GM12878 (cell line): ENCODE data around the gene EXPH5. TPM values are rescaled to one million over a fixed set of nuclear protein-coding genes. Genes with fewer than 3 reads are reported as not detected.
A peak's percentile ranks its signal among the peaks of the same experiment; 100 is the strongest.

ENCODE experiments used
- BMI1 ChIP-seq: fragments of 450-650 bp; IDR thresholded peaks from 2 replicates; pipeline ENCODE4 v1.6.1; 2016; ENCODE audit warnings: mild to moderate bottlenecking, moderate library complexity, borderline replicate concordance
- DPF2 ChIP-seq: fragments of 450-650 bp; IDR thresholded peaks from 2 replicates; pipeline ENCODE4 v1.6.1; 2017; ENCODE audit warnings: mild to moderate bottlenecking
- EP300 ChIP-seq, 2 experiments: fragments of 150-350 bp in 1 of 2; IDR thresholded peaks; 2 replicates each; pipeline ENCODE4 v1.6.1; 2011 to 2012; ENCODE audit warnings: low read depth in 2 of 2, low read length in 2 of 2, borderline replicate concordance in 1 of 2, improper control_type of control experiment in 1 of 2, inconsistent platforms in 1 of 2; ENCODE audit not compliant: control insufficient read depth in 1 of 2
- ETV6 ChIP-seq, 2 experiments: fragments of 450-650 bp in 1 of 2; IDR thresholded peaks in 1 of 2; conservative IDR thresholded peaks in 1 of 2; 2 replicates each; pipeline ENCODE4 v1.6.1; 2014; ENCODE audit warnings: antibody characterized with exemption in 1 of 2, borderline replicate concordance in 1 of 2, low read depth in 1 of 2, mild to moderate bottlenecking in 1 of 2, moderate library complexity in 1 of 2
- FOS ChIP-seq: IDR thresholded peaks from 3 replicates; pipeline ENCODE4 v1.6.1; 2011; ENCODE audit warnings: borderline replicate concordance; ENCODE audit not compliant: insufficient read length; ENCODE audit errors: extremely low read depth
- HCFC1 ChIP-seq: fragments of 150-350 bp; IDR thresholded peaks from 2 replicates; pipeline ENCODE4 v1.6.1; 2014; ENCODE audit warnings: low read length
- HSF1 ChIP-seq: fragments of 150-350 bp; IDR thresholded peaks from 2 replicates; pipeline ENCODE4 v1.6.1; 2014; ENCODE audit warnings: mild to moderate bottlenecking, low read depth, low read length
- MEF2A ChIP-seq: IDR thresholded peaks from 2 replicates; pipeline ENCODE4 v1.6.1; 2011; ENCODE audit warnings: low read depth, mild to moderate bottlenecking, low read length, moderate library complexity; ENCODE audit not compliant: insufficient read depth
- MEF2B ChIP-seq: fragments of 450-650 bp; IDR thresholded peaks from 2 replicates; pipeline ENCODE4 v1.6.1; 2018; ENCODE audit warnings: mild to moderate bottlenecking, moderate library complexity; ENCODE audit not compliant: partially characterized antibody, poor library complexity, severe bottlenecking
- MXI1 ChIP-seq: fragments of 150-350 bp; IDR thresholded peaks from 2 replicates; pipeline ENCODE4 v1.6.1; 2011; ENCODE audit warnings: low read depth, mild to moderate bottlenecking, inconsistent platforms, low read length, improper control_type of control experiment
- MYC ChIP-seq: IDR thresholded peaks from 2 replicates; pipeline ENCODE4 v1.6.1; 2011; ENCODE audit warnings: mild to moderate bottlenecking, low read length, moderate library complexity, inconsistent platforms; ENCODE audit not compliant: insufficient read depth, insufficient replicate concordance, insufficient read length, severe bottlenecking
- NFYA ChIP-seq: IDR thresholded peaks from 2 replicates; pipeline ENCODE4 v1.6.1; 2011; ENCODE audit warnings: low read depth, mild to moderate bottlenecking, low read length, improper control_type of control experiment, borderline replicate concordance
- NFYB ChIP-seq: IDR thresholded peaks from 2 replicates; pipeline ENCODE4 v1.6.1; 2011; ENCODE audit warnings: low read depth, mild to moderate bottlenecking, low read length, improper control_type of control experiment, moderate library complexity; ENCODE audit not compliant: insufficient read depth
- PAX5 ChIP-seq: IDR thresholded peaks from 2 replicates; pipeline ENCODE4 v1.6.1; 2011; ENCODE audit warnings: low read depth, low read length, borderline replicate concordance
- POLR2AphosphoS5 ChIP-seq: IDR thresholded peaks from 2 replicates; pipeline ENCODE4 v1.6.1; 2011; ENCODE audit warnings: mild to moderate bottlenecking, low read length, inconsistent platforms
- RUNX3 ChIP-seq: IDR thresholded peaks from 2 replicates; pipeline ENCODE4 v1.6.1; 2012; ENCODE audit warnings: low read length, inconsistent platforms
- SIN3A ChIP-seq: IDR thresholded peaks from 2 replicates; pipeline ENCODE4 v1.6.1; 2012; ENCODE audit warnings: low read depth, low read length, improper control_type of control experiment
- SIX5 ChIP-seq: IDR thresholded peaks from 2 replicates; pipeline ENCODE4 v1.6.1; 2011; ENCODE audit warnings: mild to moderate bottlenecking, low read depth, low read length, moderate library complexity; ENCODE audit not compliant: severe bottlenecking
- SP1 ChIP-seq: IDR thresholded peaks from one replicate; pipeline ENCODE4 v1.6.1; 2011; ENCODE audit warnings: low read depth, low read length
- SUPT20H ChIP-seq: IDR thresholded peaks from 2 replicates; pipeline ENCODE4 v1.6.1; 2011; ENCODE audit warnings: low read depth, mild to moderate bottlenecking, low read length, moderate library complexity, borderline replicate concordance; ENCODE audit not compliant: control insufficient read depth
- ZNF592 ChIP-seq: fragments of 450-650 bp; IDR thresholded peaks from 2 replicates; pipeline ENCODE4 v1.6.1; 2017; ENCODE audit warnings: mild to moderate bottlenecking, moderate library complexity
- polyA plus RNA-seq, 11 experiments: library from polyadenylated mRNA; depleted of rRNA in 4 of 11; unstranded in 6 of 11; stranded (reverse) in 5 of 11; fragments of >200 nt; fragmentation: Nextera tagmentation in 4 of 11; fragmentation: Illumina TruSeq in 1 of 11; extraction: Ambion mirVana in 4 of 11; extraction: Trizol in 1 of 11; gene quantifications; 1 replicate in 1 of 11; 2 replicates in 10 of 11; pipeline versions ENCODE4 v1.2.1 to v1.2.3, GENCODE V29; 2011 to 2016; ENCODE audit warnings: inconsistent platforms in 2 of 11, missing spikeins in 2 of 11, low read depth in 1 of 11
- total RNA-seq, 4 experiments: library from RNA; depleted of rRNA in 3 of 4; stranded (reverse); fragments of >200 nt in 3 of 4; fragmentation: Illumina TruSeq in 1 of 4; extraction: Trizol in 1 of 4; gene quantifications; 2 replicates each; pipeline versions ENCODE4 v1.2.1 to v1.2.3, GENCODE V29; 2013 to 2021
- TF ChIP-seq, protein P1 (sequence below): IDR thresholded peaks from 2 replicates; pipeline ENCODE4 v1.6.1; 2012; ENCODE audit warnings: low read depth, low read length, improper control_type of control experiment
- TF ChIP-seq, protein P2 (sequence below): IDR thresholded peaks from 2 replicates; pipeline ENCODE4 v1.6.1; 2011; ENCODE audit warnings: low read depth, mild to moderate bottlenecking, low read length, moderate library complexity, borderline replicate concordance; ENCODE audit errors: extremely low read depth

The EXPH5 gene
- total and polyA plus RNA-seq, 10 of the 15 experiments (the other 5 are each of a cell fraction or from before 2014, with no cell fraction given), result 0.69 to 11.1 (median 4.3) TPM

DNA sequence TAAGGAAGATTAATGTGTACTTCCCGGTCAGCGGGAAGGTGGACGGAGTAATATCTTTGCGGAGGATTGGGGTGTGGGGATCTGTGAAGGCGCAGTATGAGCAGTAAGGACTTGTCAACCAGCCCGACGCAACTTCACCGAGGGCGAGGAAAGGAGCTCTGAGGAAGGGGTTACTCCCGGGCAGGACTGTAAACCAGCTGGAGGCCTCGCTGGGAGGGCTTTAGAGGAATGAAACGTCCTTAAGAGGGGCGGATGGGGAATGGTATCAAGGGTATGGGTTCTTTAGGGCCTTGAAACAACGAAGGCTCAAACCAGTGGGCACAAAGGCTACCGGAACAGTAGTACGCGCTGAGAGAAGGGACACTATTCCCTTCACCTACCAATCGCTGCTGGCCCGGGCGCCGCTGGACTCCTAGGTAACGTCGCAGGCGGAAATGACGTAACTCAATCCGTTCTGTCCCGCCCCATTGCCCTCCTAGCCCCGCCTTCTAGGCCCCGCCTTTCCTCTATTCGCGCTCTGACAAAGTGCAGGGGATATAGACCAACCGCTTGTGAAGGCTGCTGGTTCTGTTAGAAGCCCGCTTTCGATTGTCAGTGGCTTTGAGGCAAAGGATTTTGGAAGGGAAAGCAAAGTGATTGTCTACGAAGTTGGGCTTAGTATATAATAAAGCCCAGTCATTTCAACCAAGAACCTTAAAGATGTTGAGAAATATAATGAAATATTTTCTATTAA lies 126.3 kb downstream of the EXPH5 start, which contains the start of gene C11orf65 (continued):
- TF ChIP-seq RUNX3, result peak; percentile 30
- TF ChIP-seq MYC, result no peak
- TF ChIP-seq, protein P1, sequence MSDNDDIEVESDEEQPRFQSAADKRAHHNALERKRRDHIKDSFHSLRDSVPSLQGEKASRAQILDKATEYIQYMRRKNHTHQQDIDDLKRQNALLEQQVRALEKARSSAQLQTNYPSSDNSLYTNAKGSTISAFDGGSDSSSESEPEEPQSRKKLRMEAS, result no peak; the same call in 1 of the 2 replicates
- TF ChIP-seq NFYB, result peak; percentile 78
- TF ChIP-seq SUPT20H, result no peak
- TF ChIP-seq PAX5, result no peak
- peak; percentile 73; the same call in 1 of the 2 replicates for TF ChIP-seq SIN3A
- no peak for TF ChIP-seq MEF2B
- TF ChIP-seq POLR2AphosphoS5, result peak; percentile 99
- no peak for TF ChIP-seq SIX5
- TF ChIP-seq, protein P2, sequence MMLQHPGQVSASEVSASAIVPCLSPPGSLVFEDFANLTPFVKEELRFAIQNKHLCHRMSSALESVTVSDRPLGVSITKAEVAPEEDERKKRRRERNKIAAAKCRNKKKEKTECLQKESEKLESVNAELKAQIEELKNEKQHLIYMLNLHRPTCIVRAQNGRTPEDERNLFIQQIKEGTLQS, result no peak
- no peak for TF ChIP-seq DPF2
- TF ChIP-seq EP300 (IDR thresholded peaks at IDR 0.05; ENCODE audit: borderline replicate concordance in 1 of 2, control insufficient read depth in 1 of 2, low read depth in 2 of 2, low read length in 2 of 2), result 0 out of 4 replicates have a peak, but pooled peaks of 1 of the 2 experiments have one; percentile 4
- no peak for TF ChIP-seq NFYA
- TF ChIP-seq FOS, result no peak
- TF ChIP-seq ETV6 (conservative IDR thresholded peaks at IDR 0.05 in 1 of 2, IDR thresholded peaks at IDR 0.05 in 1 of 2; ENCODE audit: borderline replicate concordance in 1 of 2, low read depth in 1 of 2), result no peak
- peak; percentile 47; the same call in 1 of the 2 replicates for TF ChIP-seq MXI1
- peak; percentile 40; the same call in 1 of the 2 replicates for TF ChIP-seq HCFC1
- peak; percentile 41 for TF ChIP-seq SP1
- TF ChIP-seq MEF2A, result 0 out of 2 replicates have a peak, but pooled peaks have one; percentile 6
- TF ChIP-seq BMI1, result no peak
- no peak for TF ChIP-seq ZNF592
- no peak for TF ChIP-seq HSF1
